ENCODE results near the gene NFYA. TPM values are rescaled to one million over a fixed set of nuclear protein-coding genes. Genes with fewer than 3 reads are reported as not detected.

Gene NFYA
- total RNA-seq, 1 experiment from 2014 or later: 25.7 TPM

- Mint-ChIP-seq H3K9me3 (ENCODE audit: unreplicated experiment) (no peaks in the 10 kb centered on the region), H3K27ac (ENCODE audit: unreplicated experiment) (no peak overlapping the region), H3K4me3 (ENCODE audit: unreplicated experiment) (no peak overlapping the region), H3K36me3 (ENCODE audit: insufficient read depth, unreplicated experiment) (no peaks in the 10 kb centered on the region), H3K4me1 (ENCODE audit: low read depth, unreplicated experiment) (no peaks in the 10 kb centered on the region), H3K27me3 (ENCODE audit: insufficient read depth, unreplicated experiment) (no peaks in the 10 kb centered on the region)
- DNase-seq: no peak
- H3K4me1 ChIP-seq: no peaks in the 10 kb centered on the region
- intact Hi-C loops (cut with micrococcal nuclease; ENCODE audit: unreplicated experiment): no loop called here
- no peak overlapping the region for H3K4me3 ChIP-seq (ENCODE audit: low read depth, low read length)
- H3K27me3 ChIP-seq (replicated peaks; ENCODE audit: control insufficient read depth, insufficient read depth, low read length): no peaks in the 10 kb centered on the region
- POLR2A ChIA-PET: no interaction called here
- CTCF ChIA-PET: no interaction called here
- no peaks in the 10 kb centered on the region for H3K36me3 ChIP-seq (ENCODE audit: control insufficient read depth, insufficient read depth, low read length)
- H3K9me3 ChIP-seq: no peaks in the 10 kb centered on the region
- BruUV-seq (replicated peaks): no TSS peak
- no peak for TF ChIP-seq CTCF (IDR thresholded peaks at IDR 0.05; ENCODE audit: insufficient read depth in 1 of 2, low read depth in 1 of 2, low read length in 1 of 2, severe bottlenecking in 1 of 2, unreplicated experiment in 1 of 2)
Observed at GRCh38 chr6:41122373-41122772, 49.6 kb downstream of the NFYA start.

GRCh38 chr6:41122918-41123317 is 50.1 kb downstream of the NFYA start:
- no peaks in the 10 kb centered on the region for H3K4me1 ChIP-seq
- Mint-ChIP-seq H3K27me3 (ENCODE audit: insufficient read depth, unreplicated experiment) (no peaks in the 10 kb centered on the region), H3K36me3 (ENCODE audit: insufficient read depth, unreplicated experiment) (no peaks in the 10 kb centered on the region), H3K4me1 (ENCODE audit: low read depth, unreplicated experiment) (no peaks in the 10 kb centered on the region), H3K27ac (ENCODE audit: unreplicated experiment) (no peak overlapping the region), H3K9me3 (ENCODE audit: unreplicated experiment) (no peaks in the 10 kb centered on the region), H3K4me3 (ENCODE audit: unreplicated experiment) (no peak overlapping the region)
- no peak for DNase-seq
- no peak overlapping the region for H3K4me3 ChIP-seq (ENCODE audit: low read depth, low read length)
- ChIA-PET POLR2A (no interaction called here), CTCF (no interaction called here)
- TF ChIP-seq CTCF (IDR thresholded peaks at IDR 0.05; ENCODE audit: insufficient read depth in 1 of 2, low read depth in 1 of 2, low read length in 1 of 2, severe bottlenecking in 1 of 2, unreplicated experiment in 1 of 2): no peak
- H3K9me3 ChIP-seq: no peaks in the 10 kb centered on the region
- no peaks in the 10 kb centered on the region for H3K27me3 ChIP-seq (replicated peaks; ENCODE audit: control insufficient read depth, insufficient read depth, low read length)
- intact Hi-C loops (cut with micrococcal nuclease; ENCODE audit: unreplicated experiment): no loop called here
- H3K36me3 ChIP-seq (ENCODE audit: control insufficient read depth, insufficient read depth, low read length): no peaks in the 10 kb centered on the region
- no TSS peak for BruUV-seq (replicated peaks)

GRCh38 chr6:41125282-41125681 is 52.5 kb downstream of the NFYA start:
- Histone ChIP-seq H3K4me1 (no peaks in the 10 kb centered on the region), H3K9me3 (no peaks in the 10 kb centered on the region), H3K4me3 (ENCODE audit: low read depth, low read length) (no peak overlapping the region), H3K36me3 (ENCODE audit: control insufficient read depth, insufficient read depth, low read length) (no peaks in the 10 kb centered on the region), H3K27me3 (replicated peaks; ENCODE audit: control insufficient read depth, insufficient read depth, low read length) (no peaks in the 10 kb centered on the region)
- no TSS peak for BruUV-seq (replicated peaks)
- Mint-ChIP-seq H3K4me3 (ENCODE audit: unreplicated experiment) (no peak overlapping the region), H3K4me1 (ENCODE audit: low read depth, unreplicated experiment) (no peaks in the 10 kb centered on the region), H3K27me3 (ENCODE audit: insufficient read depth, unreplicated experiment) (no peaks in the 10 kb centered on the region), H3K9me3 (ENCODE audit: unreplicated experiment) (no peaks in the 10 kb centered on the region), H3K27ac (ENCODE audit: unreplicated experiment) (no peak overlapping the region), H3K36me3 (ENCODE audit: insufficient read depth, unreplicated experiment) (no peaks in the 10 kb centered on the region)
- no peak for TF ChIP-seq CTCF (IDR thresholded peaks at IDR 0.05; ENCODE audit: insufficient read depth in 1 of 2, low read depth in 1 of 2, low read length in 1 of 2, severe bottlenecking in 1 of 2, unreplicated experiment in 1 of 2)
- DNase-seq: no peak
- ChIA-PET CTCF (no interaction called here), POLR2A (no interaction called here)
- intact Hi-C loops (cut with micrococcal nuclease; ENCODE audit: unreplicated experiment): no loop called here

Data from Caco-2 (cell line).